Natural killer cell treated with Interleukin-12 subunit alpha and Interleukin-12 subunit beta and Interleukin-15 and Interleukin-18, amount 100 ng/mL, for 72 hours (primary cell): ENCODE data around the gene PMPCA. TPM values are rescaled to one million over a fixed set of nuclear protein-coding genes. Genes with fewer than 3 reads are reported as not detected.
"Not testable (repeated sequence)": the region's sequence is repeated elsewhere in the genome, so short reads cannot be mapped to it uniquely, and the experiment has no call there.

Experiments used
- ATAC-seq, 2 donors: fragments of 150-1000 bp; cut with Tn5 transposase in 1 of 2; sonication (Bioruptor Pico), chemical (Tn5 transposase) in 1 of 2; 2 replicates each; pipeline ENCODE4 v1.10.0; 2021
- DNase-seq: peaks from one replicate; pipeline ENCODE4 v3.0.0; 2022; ENCODE audit warnings: low spot score
- H3K27ac Mint-ChIP-seq, 2 donors: 1 replicate in 1 of 2; 2 replicates in 1 of 2; pipeline ENCODE4 v1.8.0; 2022; ENCODE audit warnings: mixed read lengths in 2 of 2, mild to moderate bottlenecking in 1 of 2, moderate library complexity in 1 of 2
- H3K27me3 Mint-ChIP-seq, 2 donors: 1 replicate in 1 of 2; 2 replicates in 1 of 2; pipeline ENCODE4 v1.8.0; 2022; ENCODE audit warnings: mixed read lengths in 2 of 2
- H3K36me3 Mint-ChIP-seq: one replicate; pipeline ENCODE4 v1.8.0; 2022; ENCODE audit warnings: mixed read lengths
- H3K4me1 Mint-ChIP-seq, 2 donors: 1 replicate in 1 of 2; 2 replicates in 1 of 2; pipeline ENCODE4 v1.8.0; 2022; ENCODE audit warnings: low read depth in 2 of 2, mixed read lengths in 2 of 2, mild to moderate bottlenecking in 1 of 2
- H3K4me3 Mint-ChIP-seq: one replicate; pipeline ENCODE4 v1.8.0; 2022; ENCODE audit warnings: mixed read lengths
- H3K9me3 Mint-ChIP-seq: 2 replicates; pipeline ENCODE4 v1.8.0; 2022; ENCODE audit warnings: mixed read lengths
- total RNA-seq, 2 donors: library from RNA; stranded (reverse); gene quantifications; one replicate each; pipeline ENCODE4 v1.2.3, GENCODE V29; 2022

PMPCA gene
- total RNA-seq, 2 donors from 2014 or later = 66.2 to 107 TPM

GRCh38 chr9:136423432-136424146 is 13.1 kb downstream of the PMPCA start:
- Mint-ChIP-seq H3K4me3 (no peak overlapping the region), H3K27ac (no peak overlapping the region), H3K4me1 (no peaks in the 10 kb centered on the region), H3K9me3 (no peaks in the 10 kb centered on the region), H3K36me3 (no peaks in the 10 kb centered on the region), H3K27me3 (no peaks in the 10 kb centered on the region)
- ATAC-seq = no peak
- DNase-seq = no peak

DNA sequence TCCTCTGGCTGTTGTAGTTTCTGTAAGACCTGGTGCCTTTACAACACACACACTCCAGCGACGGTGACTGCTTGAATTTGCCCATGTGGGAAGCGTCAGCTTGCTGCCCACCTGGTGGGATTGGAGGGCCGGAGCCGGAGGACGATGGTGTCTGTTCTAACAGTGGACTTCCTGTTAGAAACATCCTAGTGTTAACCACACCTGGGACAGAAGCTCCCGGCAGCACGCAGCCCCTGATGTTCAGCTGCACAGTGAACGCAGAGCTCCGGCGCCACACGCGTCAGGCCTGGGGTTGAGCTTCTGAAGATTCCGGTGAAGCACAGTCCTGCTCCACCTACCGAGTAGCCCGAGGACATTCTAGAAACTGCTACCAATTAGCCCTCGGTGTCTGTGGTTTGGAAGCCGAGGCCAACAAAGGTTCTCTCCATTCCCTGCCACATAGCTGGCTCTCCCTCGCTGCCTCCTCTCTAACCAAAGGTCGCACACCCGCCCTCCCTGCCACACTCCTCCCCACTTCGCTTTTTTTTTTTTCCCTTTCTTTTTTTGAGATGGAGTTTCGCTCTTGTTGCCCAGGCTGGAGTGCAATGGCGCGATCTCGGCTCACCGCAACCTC is 14.4 kb downstream of the PMPCA start:
- Mint-ChIP-seq H3K9me3 (no peaks in the 10 kb centered on the region), H3K4me1 (no peaks in the 10 kb centered on the region), H3K27me3 (no peaks in the 10 kb centered on the region), H3K4me3 (no peak overlapping the region), H3K36me3 (no peaks in the 10 kb centered on the region), H3K27ac (no peak overlapping the region)
- ATAC-seq (no peak), DNase-seq (no peak)

GRCh38 chr9:136425367-136425766 is 14.9 kb downstream of the PMPCA start:
- not testable (repeated sequence) for H3K9me3 Mint-ChIP-seq, DNase-seq, ATAC-seq, H3K27ac Mint-ChIP-seq, H3K4me1 Mint-ChIP-seq, H3K4me3 Mint-ChIP-seq, H3K27me3 Mint-ChIP-seq, H3K36me3 Mint-ChIP-seq

- no peak overlapping the region for H3K27ac Mint-ChIP-seq
- no peaks in the 10 kb centered on the region for H3K9me3 Mint-ChIP-seq
- DNase-seq (no peak), ATAC-seq (no peak)
- H3K27me3 Mint-ChIP-seq = no peaks in the 10 kb centered on the region
- H3K36me3 Mint-ChIP-seq = no peaks in the 10 kb centered on the region
- H3K4me3 Mint-ChIP-seq = no peak overlapping the region
- no peaks in the 10 kb centered on the region for H3K4me1 Mint-ChIP-seq
These were observed 16.3 kb downstream of the PMPCA start for GRCh38 chr9:136426787-136427186.

GRCh38 chr9:136429075-136429628 is 18.7 kb downstream of the PMPCA start:
- no peaks in the 10 kb centered on the region for H3K9me3 Mint-ChIP-seq
- no peaks in the 10 kb centered on the region for H3K27me3 Mint-ChIP-seq
- H3K4me1 Mint-ChIP-seq = peaks cover 0 to 3% of the 10 kb centered on the region in 2 donors
- H3K27ac Mint-ChIP-seq = no peak overlapping the region
- H3K4me3 Mint-ChIP-seq = no peak overlapping the region
- DNase-seq (no peak), ATAC-seq (peak in 1 of 2 donors; percentile 18)
- no peaks in the 10 kb centered on the region for H3K36me3 Mint-ChIP-seq

GRCh38 chr9:136429683-136430491 is 19.4 kb downstream of the PMPCA start:
- Mint-ChIP-seq H3K9me3 (no peaks in the 10 kb centered on the region), H3K4me1 (peaks cover 0 to 3% of the 10 kb centered on the region in 2 donors), H3K4me3 (no peak overlapping the region), H3K36me3 (no peaks in the 10 kb centered on the region), H3K27me3 (no peaks in the 10 kb centered on the region), H3K27ac (no peak overlapping the region)
- no peak for ATAC-seq
- DNase-seq = no peak

DNA sequence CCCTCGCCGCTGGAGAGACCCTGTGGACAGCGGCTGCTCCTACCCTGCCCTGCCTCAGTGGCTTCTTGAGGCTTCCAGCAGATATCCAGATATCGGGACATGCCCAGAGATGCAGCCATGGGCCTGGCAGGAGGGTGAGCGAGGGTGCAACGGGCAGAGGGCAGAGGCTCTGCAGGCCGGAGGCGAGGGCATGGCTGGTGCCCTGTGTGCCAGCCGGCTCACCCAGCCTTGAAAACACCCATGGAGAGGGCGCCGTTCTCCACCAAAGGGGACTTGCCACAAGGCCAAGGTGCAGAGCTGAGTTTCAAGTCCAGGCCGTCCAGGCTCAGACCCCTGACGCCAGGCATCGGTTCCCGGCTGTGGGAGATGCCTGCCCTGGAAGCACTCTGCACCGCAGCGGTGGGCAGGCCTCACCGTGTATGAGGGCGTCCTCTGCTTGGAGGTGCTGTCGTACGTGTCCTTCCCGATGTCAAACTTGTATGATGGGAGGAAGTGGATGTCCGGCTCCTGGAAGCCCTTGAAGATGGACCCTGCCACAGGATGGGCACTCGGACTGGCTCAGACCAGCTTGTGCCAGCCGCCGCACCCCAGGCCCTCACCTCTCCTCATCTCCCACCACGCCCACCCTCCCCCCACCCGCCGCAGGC is 20.3 kb downstream of the PMPCA start:
- ATAC-seq (no peak), DNase-seq (no peak)
- H3K36me3 Mint-ChIP-seq = no peaks in the 10 kb centered on the region
- peaks cover 0 to 3% of the 10 kb centered on the region in 2 donors for H3K4me1 Mint-ChIP-seq
- H3K27ac Mint-ChIP-seq = no peak overlapping the region
- H3K9me3 Mint-ChIP-seq = no peaks in the 10 kb centered on the region
- no peaks in the 10 kb centered on the region for H3K27me3 Mint-ChIP-seq
- no peak overlapping the region for H3K4me3 Mint-ChIP-seq

GRCh38 chr9:136431782-136432350 is 21.4 kb downstream of the PMPCA start:
- ATAC-seq = no peak
- Mint-ChIP-seq H3K27ac (no peak overlapping the region), H3K4me1 (peaks cover 4 to 11% of the 10 kb centered on the region in 2 donors)

GRCh38 chr9:136432591-136432990 is 22.1 kb downstream of the PMPCA start:
- Mint-ChIP-seq H3K9me3 (no peaks in the 10 kb centered on the region), H3K27me3 (no peaks in the 10 kb centered on the region), H3K4me3 (no peak overlapping the region), H3K27ac (no peak overlapping the region), H3K4me1 (peaks cover 11 to 15% of the 10 kb centered on the region in 2 donors), H3K36me3 (no peaks in the 10 kb centered on the region)
- ATAC-seq (no peak), DNase-seq (no peak)

More at GRCh38 chr9:136431782-136432350, 21.4 kb downstream of the PMPCA start:
- Mint-ChIP-seq H3K9me3 (no peaks in the 10 kb centered on the region), H3K36me3 (no peaks in the 10 kb centered on the region), H3K4me3 (no peak overlapping the region), H3K27me3 (no peaks in the 10 kb centered on the region)
- no peak for DNase-seq

DNA sequence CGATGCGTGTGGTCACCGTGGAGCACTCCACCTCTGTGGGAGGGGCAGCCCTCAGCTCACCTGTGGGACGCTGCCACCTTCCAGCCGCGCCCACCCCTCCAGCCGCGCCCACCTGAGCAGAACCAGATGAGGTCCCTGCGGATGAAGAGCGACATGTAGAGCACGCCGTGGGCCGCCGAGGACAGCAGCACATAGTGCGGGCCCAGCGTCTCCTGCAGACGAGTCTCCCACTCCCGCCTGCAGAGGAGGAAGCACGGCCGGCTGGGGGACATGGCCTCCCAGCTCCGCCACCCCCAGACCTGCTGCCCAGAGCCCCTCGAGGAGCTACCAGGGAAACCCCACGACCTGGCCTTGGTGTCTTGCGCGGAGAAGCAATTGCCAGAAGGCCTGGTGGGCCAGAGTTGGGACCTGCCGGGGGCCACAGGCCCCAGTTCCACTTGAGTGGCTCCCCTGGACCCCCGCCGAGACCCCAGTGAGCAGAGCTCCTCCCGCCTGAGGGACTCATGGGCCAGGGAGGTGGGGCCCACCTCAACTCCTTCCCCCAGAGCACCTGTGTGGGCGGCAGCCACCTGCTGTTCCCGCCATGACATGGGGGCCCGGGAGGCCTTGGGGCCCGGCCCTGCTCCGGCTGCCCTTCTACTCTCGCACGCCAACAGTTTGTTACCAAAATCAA is 22.7 kb downstream of the PMPCA start:
- Mint-ChIP-seq H3K36me3 (no peaks in the 10 kb centered on the region), H3K27ac (no peak overlapping the region), H3K4me3 (no peak overlapping the region), H3K9me3 (no peaks in the 10 kb centered on the region), H3K4me1 (peaks cover 11 to 17% of the 10 kb centered on the region in 2 donors), H3K27me3 (no peaks in the 10 kb centered on the region)
- ATAC-seq = no peak
- DNase-seq = no peak

DNA sequence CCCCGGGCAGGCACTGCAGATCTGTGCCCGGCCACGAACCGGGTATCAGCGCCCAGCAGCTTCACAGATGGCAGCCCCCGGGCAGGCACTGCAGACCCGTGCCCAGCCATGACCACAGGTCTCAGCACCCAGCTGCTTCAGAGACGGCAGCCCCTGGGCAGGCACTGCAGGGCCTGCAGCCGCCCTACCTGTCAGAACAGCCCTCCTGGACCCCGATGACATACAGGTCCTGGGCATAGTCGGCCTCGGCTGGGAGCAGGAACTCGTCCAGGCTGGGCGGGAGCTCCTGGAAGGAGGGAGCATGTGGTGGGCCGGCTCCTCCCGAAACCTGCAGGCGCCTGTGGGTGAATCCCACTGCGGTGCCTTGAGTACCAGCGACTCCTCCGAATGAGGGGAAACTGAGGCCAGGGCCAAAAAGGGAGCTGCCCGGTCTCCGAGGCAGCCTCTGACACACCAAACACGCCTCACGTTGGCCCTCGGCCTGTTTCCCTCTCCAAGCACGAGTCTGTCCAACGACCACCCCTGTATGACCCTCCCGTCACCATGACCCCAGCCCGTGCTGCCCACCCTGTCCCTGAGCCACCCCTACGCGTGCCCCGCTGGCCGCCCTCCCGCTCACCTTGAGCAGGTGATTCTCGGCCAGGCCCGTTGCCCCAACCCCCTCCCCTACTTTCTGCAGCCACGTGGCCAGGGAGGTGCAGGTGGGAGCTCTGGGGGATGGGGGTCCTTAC is 23.6 kb downstream of the PMPCA start:
- no peaks in the 10 kb centered on the region for H3K27me3 Mint-ChIP-seq
- peaks cover 11 to 20% of the 10 kb centered on the region in 2 donors for H3K4me1 Mint-ChIP-seq
- no peaks in the 10 kb centered on the region for H3K36me3 Mint-ChIP-seq
- no peak overlapping the region for H3K27ac Mint-ChIP-seq
- ATAC-seq = no peak
- DNase-seq = no peak
- no peak overlapping the region for H3K4me3 Mint-ChIP-seq
- no peaks in the 10 kb centered on the region for H3K9me3 Mint-ChIP-seq

DNA sequence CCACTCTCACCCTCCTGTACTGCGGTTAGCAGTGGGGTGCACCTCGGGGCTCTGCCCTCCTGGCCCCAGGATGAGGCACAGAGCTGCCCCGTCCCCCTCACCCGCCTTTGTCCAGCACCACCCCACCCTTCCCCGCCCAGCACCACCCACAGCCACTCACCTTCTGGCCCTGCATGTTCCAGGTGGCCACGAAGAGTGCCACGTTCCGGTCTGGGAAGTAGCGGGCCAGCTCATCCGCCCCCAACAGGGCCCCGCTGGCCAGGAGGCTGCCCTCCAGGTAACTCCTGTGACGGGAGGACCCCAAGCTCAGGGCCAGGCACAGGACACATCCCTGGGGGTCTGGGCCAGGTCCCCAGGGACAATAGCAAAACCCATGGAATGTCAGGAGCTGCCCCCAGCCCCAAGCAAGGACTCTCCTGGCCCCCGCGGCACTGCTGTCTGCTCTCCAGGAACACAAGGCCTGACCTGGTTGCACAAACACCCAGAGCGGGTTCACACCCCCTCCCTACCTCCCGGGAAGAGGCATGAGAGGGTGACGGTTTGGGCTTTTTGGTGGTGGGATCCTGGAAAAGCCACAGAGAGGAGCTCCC is 24.2 kb downstream of the PMPCA start:
- H3K9me3 Mint-ChIP-seq = no peaks in the 10 kb centered on the region
- H3K36me3 Mint-ChIP-seq = no peaks in the 10 kb centered on the region
- ATAC-seq = no peak
- no peak for DNase-seq
- H3K27me3 Mint-ChIP-seq = no peaks in the 10 kb centered on the region
- H3K27ac Mint-ChIP-seq = no peak overlapping the region
- H3K4me3 Mint-ChIP-seq = no peak overlapping the region
- peaks cover 11 to 20% of the 10 kb centered on the region in 2 donors for H3K4me1 Mint-ChIP-seq
